Endothelial cell of umbilical vein (primary cell): Measurements from ENCODE around the gene PRR15. TPM values are rescaled to one million over a fixed set of nuclear protein-coding genes. Genes with fewer than 3 reads are reported as not detected.
"Not testable (repeated sequence)": the region's sequence is repeated elsewhere in the genome, so short reads cannot be mapped to it uniquely, and the experiment has no call there.

Experiments used
- BruUV-seq: library from RNA; stranded (reverse); fragments of 400-500 nt; replicated peaks from 2 replicates; lab custom pipeline; 2021; lab: Mats Ljungman, UMichigan
- CTCF ChIA-PET: fragments of 300-600, 350-600 bp; sonication (Branson Sonifier 250); formaldehyde crosslinking; loops from one replicate; lab custom pipeline; 2021; ENCODE audit warnings: antibody characterized with exemption, inconsistent platforms; lab: Charles Lee
- POLR2A ChIA-PET: fragments of 300-600, 350-600 bp; sonication (Branson Sonifier 250); formaldehyde crosslinking; loops from one replicate; lab custom pipeline; 2021; ENCODE audit warnings: antibody characterized with exemption, inconsistent platforms; lab: Charles Lee
- DNase-seq: peaks from one replicate; pipeline ENCODE4 v3.0.0-alpha.2; 2011; ENCODE audit warnings: low read depth, low spot score
- FAIRE-seq: peaks from 2 replicates; lab custom pipeline; 2011; peaks lifted over from hg19 to GRCh38; lab: Jason Lieb, UNC
- H2AFZ ChIP-seq: 2 replicates; pipeline ENCODE4 v1.6.0; 2012; ENCODE audit warnings: low read depth, low read length, control low read depth, inconsistent platforms
- H3K27ac ChIP-seq: 2 replicates; pipeline ENCODE4 v1.5.1; 2011; ENCODE audit warnings: low read depth, mild to moderate bottlenecking, control low read depth, low read length, moderate library complexity; ENCODE audit not compliant: insufficient read depth
- H3K27me3 ChIP-seq, 2 experiments: 2 replicates each; pipeline versions ENCODE4 v1.6.0 to v1.6.1; 2011; ENCODE audit warnings: low read length in 2 of 2, mixed read lengths in 1 of 2; ENCODE audit not compliant: control insufficient read depth in 2 of 2, insufficient read depth in 2 of 2
- H3K36me3 ChIP-seq, 2 experiments: 2 replicates in 1 of 2; 3 replicates in 1 of 2; pipeline ENCODE4 v1.5.1; 2011; ENCODE audit warnings: low read length in 2 of 2, mild to moderate bottlenecking in 1 of 2, moderate library complexity in 1 of 2; ENCODE audit not compliant: control insufficient read depth in 2 of 2, insufficient read depth in 2 of 2; ENCODE audit errors: extremely low read depth in 1 of 2
- H3K4me1 ChIP-seq: 3 replicates; pipeline ENCODE4 v1.5.1; 2011; ENCODE audit warnings: mild to moderate bottlenecking, low read length; ENCODE audit not compliant: control insufficient read depth, insufficient read depth; ENCODE audit errors: extremely low read depth
- H3K4me2 ChIP-seq: 2 replicates; pipeline ENCODE4 v1.6.1; 2011; ENCODE audit warnings: low read length, control low read depth, mixed read lengths; ENCODE audit not compliant: insufficient read depth
- H3K4me3 ChIP-seq, 3 experiments: fragments of 200-600 bp in 1 of 3; sonication (generic), shearing (Covaris generic) in 1 of 3; replicated peaks in 1 of 3; 2 replicates each; pipeline ENCODE4 v1.5.1; 2011 to 2016; ENCODE audit warnings: control low read depth in 3 of 3, low read length in 3 of 3, mild to moderate bottlenecking in 2 of 3, inconsistent platforms in 1 of 3, low read depth in 1 of 3, moderate library complexity in 1 of 3; ENCODE audit not compliant: insufficient read depth in 1 of 3
- H3K79me2 ChIP-seq: 2 replicates; pipeline ENCODE4 v1.6.0; 2012; ENCODE audit warnings: low read length, inconsistent platforms; ENCODE audit not compliant: control insufficient read depth, insufficient read depth
- H3K9ac ChIP-seq: replicated peaks from 2 replicates; pipeline ENCODE3; 2011; ENCODE audit warnings: low read length, control low read depth; ENCODE audit not compliant: insufficient read depth; ENCODE audit errors: extremely low read depth
- H3K9me1 ChIP-seq: replicated peaks from 3 replicates; pipeline ENCODE4 v1.6.0; 2011; ENCODE audit warnings: mild to moderate bottlenecking, low read length; ENCODE audit not compliant: control insufficient read depth, insufficient read depth; ENCODE audit errors: extremely low read depth
- H3K9me3 ChIP-seq: replicated peaks from 2 replicates; pipeline ENCODE4 v1.5.1; 2012; ENCODE audit warnings: low read length, inconsistent platforms; ENCODE audit not compliant: control insufficient read depth, insufficient read depth
- H4K20me1 ChIP-seq: replicated peaks from 2 replicates; pipeline ENCODE3; 2011; ENCODE audit warnings: mild to moderate bottlenecking, low read length; ENCODE audit not compliant: control insufficient read depth, insufficient read depth; ENCODE audit errors: extremely low read depth
- EZH2 ChIP-seq: IDR thresholded peaks from 2 replicates; pipeline ENCODE4 v1.6.1; 2012; ENCODE audit warnings: borderline replicate concordance, low read depth, mild to moderate bottlenecking, moderate library complexity, low read length, inconsistent platforms; ENCODE audit not compliant: severe bottlenecking
- FOS ChIP-seq: IDR thresholded peaks from 2 replicates; pipeline ENCODE4 v1.6.1; 2011; ENCODE audit warnings: mild to moderate bottlenecking, low read length, moderate library complexity, borderline replicate concordance; ENCODE audit not compliant: insufficient read depth
- GATA2 ChIP-seq: IDR thresholded peaks from 2 replicates; pipeline ENCODE4 v1.7.0; 2011; ENCODE audit warnings: low read depth, mild to moderate bottlenecking, moderate library complexity, mixed read lengths, low read length; ENCODE audit not compliant: insufficient read length, insufficient read depth
- JUN ChIP-seq: IDR thresholded peaks from 2 replicates; pipeline ENCODE4 v1.6.1; 2011; ENCODE audit warnings: borderline replicate concordance, low read depth; ENCODE audit not compliant: insufficient read length, insufficient read depth
- MYC ChIP-seq: IDR thresholded peaks from one replicate; pipeline ENCODE4 v1.6.1; 2011; ENCODE audit warnings: mild to moderate bottlenecking, low read depth, low read length
- POLR2A ChIP-seq: IDR thresholded peaks from 2 replicates; pipeline ENCODE4 v1.6.1; 2012; ENCODE audit warnings: low read depth, mild to moderate bottlenecking, control low read depth, low read length
- POLR2AphosphoS5 ChIP-seq: IDR thresholded peaks from 2 replicates; pipeline ENCODE4 v1.6.1; 2012; ENCODE audit warnings: low read depth, mild to moderate bottlenecking, control low read depth, low read length, moderate library complexity; ENCODE audit not compliant: insufficient read depth
- dilution Hi-C: fragments of 300-500 bp; cut with MboI; formaldehyde crosslinking; loops from one replicate; pipeline ENCODE4 v1.15.0; 2019; ENCODE audit warnings: low sequenced_read_pairs; ENCODE audit not compliant: extremely low pct_ligation_motif_present
- intact Hi-C: fragments of 100-400 bp; cut with micrococcal nuclease; formaldehyde crosslinking; loops from one replicate; pipeline ENCODE4 v1.10.0; 2022
- polyA plus RNA-seq, 4 experiments: library from polyadenylated mRNA; depleted of rRNA in 3 of 4; stranded (reverse) in 3 of 4; unstranded in 1 of 4; fragments of >200 nt; gene quantifications; 2 replicates each; pipeline versions ENCODE4 v1.2.1 to v1.2.3, GENCODE V29; 2011 to 2012; ENCODE audit warnings: missing spikeins in 1 of 4
- total RNA-seq: library from RNA; stranded (reverse); gene quantifications from 2 replicates; pipeline ENCODE4 v1.2.3, GENCODE V29; 2021
- TF ChIP-seq, protein P1 (sequence below): IDR thresholded peaks from 2 replicates; pipeline ENCODE4 v1.6.1; 2011; ENCODE audit not compliant: insufficient read depth, insufficient read length

The PRR15 gene
- total and polyA plus RNA-seq, 2 donors (not counting 3 experiments of a cell fraction or from before 2014, with no cell fraction given) = 1.8 to 5.0 TPM

GRCh38 chr7:29528526-29528925 is 35.1 kb upstream of the PRR15 start:
- dilution Hi-C loops, H3K27ac ChIP-seq, H2AFZ ChIP-seq, H3K4me3 ChIP-seq, DNase-seq, CTCF ChIA-PET, H3K9me1 ChIP-seq, H3K27me3 ChIP-seq, H3K79me2 ChIP-seq, H3K9ac ChIP-seq, intact Hi-C loops, POLR2A ChIA-PET, H3K4me1 ChIP-seq, BruUV-seq, H3K36me3 ChIP-seq, FAIRE-seq, H3K9me3 ChIP-seq, H4K20me1 ChIP-seq, H3K4me2 ChIP-seq: not testable (repeated sequence)

DNA sequence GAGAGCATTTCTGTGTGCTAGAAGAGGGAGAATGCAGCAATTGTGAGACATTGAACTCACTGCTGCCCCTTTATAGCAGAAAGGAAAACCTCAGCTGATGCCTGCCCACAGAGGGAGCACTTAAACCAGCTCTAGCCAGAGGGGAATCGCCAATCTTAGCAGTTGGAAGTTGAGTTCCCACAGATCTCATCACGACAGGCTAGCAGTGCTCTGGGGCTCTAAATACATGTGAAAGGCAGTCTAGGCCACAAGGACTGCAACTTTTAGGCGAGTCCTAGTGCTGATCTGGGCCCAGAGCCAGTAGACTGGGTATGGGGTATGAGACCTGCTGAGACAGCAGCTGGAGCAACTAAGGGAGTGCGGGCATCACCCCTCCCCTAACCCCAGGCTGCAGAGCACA is 25.2 kb upstream of the PRR15 start:
- H3K79me2 ChIP-seq = no peaks in the 10 kb centered on the region
- FAIRE-seq (no peak), DNase-seq (no peak)
- no peaks in the 10 kb centered on the region for H3K9me1 ChIP-seq
- H3K27me3 ChIP-seq = no peaks in the 10 kb centered on the region
- no peak overlapping the region for H3K9ac ChIP-seq
- H3K9me3 ChIP-seq = no peaks in the 10 kb centered on the region
- no peak overlapping the region for H3K4me2 ChIP-seq
- H3K36me3 ChIP-seq = no peaks in the 10 kb centered on the region
- TF ChIP-seq, protein P1, sequence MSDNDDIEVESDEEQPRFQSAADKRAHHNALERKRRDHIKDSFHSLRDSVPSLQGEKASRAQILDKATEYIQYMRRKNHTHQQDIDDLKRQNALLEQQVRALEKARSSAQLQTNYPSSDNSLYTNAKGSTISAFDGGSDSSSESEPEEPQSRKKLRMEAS = no peak
- TF ChIP-seq GATA2 (no peak), MYC (no peak), FOS (no peak), JUN (no peak), POLR2A (no peak), POLR2AphosphoS5 (no peak), EZH2 (no peak)
- intact Hi-C loops (no loop called here), dilution Hi-C loops (no loop called here)
- no peak overlapping the region for H3K27ac ChIP-seq
- no peaks in the 10 kb centered on the region for H3K4me1 ChIP-seq
- ChIA-PET CTCF (interaction anchor here (1.0 kb wide), 1 partner anchor 11 kb away, joined by 3 read pairs; no protein-coding TSS in a partner anchor), POLR2A (no interaction called here)
- H4K20me1 ChIP-seq = no peaks in the 10 kb centered on the region
- BruUV-seq = no TSS peak
- no peak overlapping the region for H2AFZ ChIP-seq
- no peak overlapping the region for H3K4me3 ChIP-seq
